Osteoblast (primary cell): ENCODE measurements around the gene PPM1A. TPM values are rescaled to one million over a fixed set of nuclear protein-coding genes. Genes with fewer than 3 reads are reported as not detected.

Experiments used
- DNase-seq: peaks from one replicate; pipeline ENCODE4 v3.0.0; 2011; ENCODE audit warnings: low spot score, mixed read lengths; ENCODE audit not compliant: insufficient read length; ENCODE audit errors: missing footprints
- H2AFZ ChIP-seq: 2 replicates; pipeline ENCODE4 v1.6.0; 2011; ENCODE audit warnings: mild to moderate bottlenecking, low read length
- H3K27ac ChIP-seq: 2 replicates; pipeline ENCODE4 v1.5.1; 2011; ENCODE audit warnings: mild to moderate bottlenecking, low read depth, low read length, moderate library complexity
- H3K27me3 ChIP-seq: 2 replicates; pipeline ENCODE4 v1.6.0; 2012; ENCODE audit warnings: mild to moderate bottlenecking, control low read depth, inconsistent platforms, low read length, moderate library complexity; ENCODE audit not compliant: insufficient read depth
- H3K36me3 ChIP-seq: 2 replicates; pipeline ENCODE4 v1.5.1; 2011; ENCODE audit warnings: mild to moderate bottlenecking, low read length, control low read depth, moderate library complexity; ENCODE audit not compliant: insufficient read depth
- H3K4me1 ChIP-seq: 2 replicates; pipeline ENCODE4 v1.5.1; 2011; ENCODE audit warnings: mild to moderate bottlenecking, low read length, control low read depth, moderate library complexity; ENCODE audit not compliant: insufficient read depth
- H3K4me2 ChIP-seq: 2 replicates; pipeline ENCODE4 v1.6.0; 2011; ENCODE audit warnings: mild to moderate bottlenecking, low read length; ENCODE audit not compliant: insufficient read depth
- H3K4me3 ChIP-seq: fragments of 200-600 bp; sonication (generic); 3 replicates; pipeline ENCODE4 v1.5.1; 2012; ENCODE audit warnings: mild to moderate bottlenecking, low read length, inconsistent platforms; ENCODE audit not compliant: insufficient read depth
- H3K79me2 ChIP-seq: 2 replicates; pipeline ENCODE4 v1.6.0; 2012; ENCODE audit warnings: mild to moderate bottlenecking, low read length, control low read depth, inconsistent platforms; ENCODE audit not compliant: insufficient read depth
- H3K9me3 ChIP-seq: 2 replicates; pipeline ENCODE4 v1.5.1; 2011; ENCODE audit warnings: low read depth, low read length, control low read depth
- H4K20me1 ChIP-seq: 2 replicates; pipeline ENCODE4 v1.6.0; 2012; ENCODE audit warnings: mild to moderate bottlenecking, low read length, control low read depth; ENCODE audit not compliant: insufficient read depth
- CTCF ChIP-seq: IDR thresholded peaks from 2 replicates; pipeline ENCODE4 v1.5.1; 2011; ENCODE audit warnings: mild to moderate bottlenecking, low read depth, low read length, moderate library complexity; ENCODE audit errors: extremely low read depth
- total RNA-seq: library from RNA; depleted of rRNA; stranded (reverse); fragments of >200 nt; gene quantifications from 2 replicates; pipeline ENCODE4 v1.2.3, GENCODE V29; 2012

The PPM1A gene
- total RNA-seq, 1 donor, result 36.6 TPM

DNA sequence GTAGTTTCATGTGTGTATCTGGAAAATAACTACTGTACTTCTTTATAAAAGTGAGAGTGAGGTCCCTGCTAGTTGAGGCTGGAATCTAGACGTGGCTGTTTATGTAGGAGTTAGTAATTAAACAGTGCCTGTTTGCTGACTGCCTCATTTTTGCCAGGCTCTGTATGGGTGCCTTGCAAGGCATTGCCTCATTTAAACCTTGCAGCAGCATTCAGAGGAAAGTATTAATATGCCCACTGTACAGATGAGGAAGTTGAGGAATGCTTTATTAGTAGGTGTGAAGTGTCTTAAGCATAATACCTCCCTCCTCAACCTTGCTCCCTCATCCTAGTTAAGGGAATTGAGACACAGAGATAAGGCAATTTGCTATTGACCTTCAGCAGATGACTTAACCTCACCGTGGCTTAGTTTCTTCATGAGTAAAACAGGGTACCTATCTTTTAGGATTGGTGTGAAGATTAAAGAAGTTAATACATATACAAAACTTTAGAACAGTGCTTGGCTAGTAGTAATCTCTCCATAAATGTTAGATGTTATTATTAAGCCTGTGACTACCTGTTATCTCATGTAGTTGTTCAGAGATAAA, 28.7 kb downstream of the PPM1A start:
- no peak overlapping the region for H3K27ac ChIP-seq
- H3K79me2 ChIP-seq, result peaks cover 85% of the 10 kb centered on the region
- no peak overlapping the region for H3K4me2 ChIP-seq
- no peaks in the 10 kb centered on the region for H3K4me1 ChIP-seq
- peaks cover 55% of the 10 kb centered on the region for H4K20me1 ChIP-seq
- peaks cover 2% of the 10 kb centered on the region for H3K36me3 ChIP-seq
- DNase-seq, result peak; percentile 58
- no peak for TF ChIP-seq CTCF
- H3K27me3 ChIP-seq, result no peaks in the 10 kb centered on the region
- H3K4me3 ChIP-seq, result no peak overlapping the region
- H2AFZ ChIP-seq, result no peak overlapping the region
- no peaks in the 10 kb centered on the region for H3K9me3 ChIP-seq

GRCh38 chr14:60278350-60278749, 29.3 kb downstream of the PPM1A start:
- DNase-seq, result no peak
- Histone ChIP-seq H2AFZ (no peak overlapping the region), H3K4me1 (no peaks in the 10 kb centered on the region), H3K79me2 (peaks cover 85% of the 10 kb centered on the region), H3K27me3 (no peaks in the 10 kb centered on the region), H3K4me2 (no peak overlapping the region), H3K9me3 (no peaks in the 10 kb centered on the region), H3K4me3 (no peak overlapping the region), H3K36me3 (peaks cover 8% of the 10 kb centered on the region), H3K27ac (no peak overlapping the region), H4K20me1 (peaks cover 49% of the 10 kb centered on the region)
- no peak for TF ChIP-seq CTCF

DNA sequence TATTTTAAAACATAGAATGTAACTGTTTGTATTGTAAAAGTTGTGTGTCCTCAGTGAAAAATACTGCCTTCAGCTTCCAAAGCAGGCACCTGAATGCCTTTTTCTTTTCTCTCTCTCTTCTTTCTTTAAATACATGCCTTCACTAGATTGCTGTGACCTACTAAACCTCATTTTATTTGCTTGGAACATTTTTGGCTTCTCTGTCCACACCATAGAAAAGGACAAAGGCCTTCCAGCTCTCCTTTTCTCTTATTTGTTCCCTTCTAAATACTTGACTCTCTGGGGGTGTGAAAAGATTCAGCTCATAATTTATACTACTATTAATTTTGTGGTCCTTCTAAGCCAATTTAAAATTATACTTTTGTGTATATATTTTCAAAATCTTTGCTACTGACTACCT, 38.4 kb downstream of the PPM1A start:
- no peak for TF ChIP-seq CTCF
- Histone ChIP-seq H3K79me2 (peaks cover 15% of the 10 kb centered on the region), H3K4me2 (no peak overlapping the region), H3K4me3 (no peak overlapping the region), H4K20me1 (peaks cover 3% of the 10 kb centered on the region), H3K27me3 (no peaks in the 10 kb centered on the region), H3K36me3 (peaks cover 41% of the 10 kb centered on the region), H2AFZ (no peak overlapping the region), H3K4me1 (no peaks in the 10 kb centered on the region), H3K9me3 (no peaks in the 10 kb centered on the region), H3K27ac (no peak overlapping the region)
- no peak for DNase-seq

GRCh38 chr14:60288279-60288678, 39.3 kb downstream of the PPM1A start:
- no peak overlapping the region for H3K4me3 ChIP-seq
- H3K9me3 ChIP-seq, result no peaks in the 10 kb centered on the region
- no peak overlapping the region for H3K4me2 ChIP-seq
- DNase-seq, result no peak
- H3K4me1 ChIP-seq, result no peaks in the 10 kb centered on the region
- no peak overlapping the region for H3K27ac ChIP-seq
- peaks cover 40% of the 10 kb centered on the region for H3K36me3 ChIP-seq
- H4K20me1 ChIP-seq, result no peaks in the 10 kb centered on the region
- no peak for TF ChIP-seq CTCF
- peaks cover 8% of the 10 kb centered on the region for H3K79me2 ChIP-seq
- no peaks in the 10 kb centered on the region for H3K27me3 ChIP-seq
- no peak overlapping the region for H2AFZ ChIP-seq
